Neural cell (in vitro differentiated cells): Measurements from ENCODE around the gene MANF. TPM values are rescaled to one million over a fixed set of nuclear protein-coding genes. Genes with fewer than 3 reads are reported as not detected.

ENCODE experiments used
- H2AFZ ChIP-seq: fragments of 200-600, 300-800 bp; sonication (generic), shearing (Covaris generic); 2 replicates; pipeline ENCODE4 v1.6.0; 2014; ENCODE audit warnings: low read depth, mild to moderate bottlenecking, antibody characterized with exemption, low read length, moderate library complexity
- H3F3A ChIP-seq: fragments of 200-600 bp; shearing (Covaris generic); 2 replicates; pipeline ENCODE4 v1.6.1; 2016; ENCODE audit warnings: mild to moderate bottlenecking, moderate library complexity, mixed read lengths, antibody characterized with exemption, low read length; ENCODE audit not compliant: insufficient read depth, poor library complexity, severe bottlenecking
- H3K27ac ChIP-seq: fragments of 200-600, 300-800 bp; sonication (generic), shearing (Covaris generic); 2 replicates; pipeline ENCODE4 v1.5.1; 2014; ENCODE audit warnings: mild to moderate bottlenecking, low read length, moderate library complexity
- H3K27me3 ChIP-seq: fragments of 300-800, 200-600 bp; sonication (generic), shearing (Covaris generic); 2 replicates; pipeline ENCODE4 v1.6.0; 2014; ENCODE audit warnings: mild to moderate bottlenecking, low read depth, low read length, moderate library complexity; ENCODE audit not compliant: insufficient read depth
- H3K36me3 ChIP-seq: fragments of 300-800, 200-600 bp; sonication (generic), shearing (Covaris generic); 2 replicates; pipeline ENCODE4 v1.5.1; 2014; ENCODE audit warnings: mild to moderate bottlenecking, antibody characterized with exemption, low read length, moderate library complexity; ENCODE audit not compliant: insufficient read depth
- H3K4me2 ChIP-seq: fragments of 300-800, 200-600 bp; sonication (generic), shearing (Covaris generic); 2 replicates; pipeline ENCODE4 v1.6.0; 2014; ENCODE audit warnings: mild to moderate bottlenecking, low read length
- H3K4me3 ChIP-seq: fragments of 300-800, 200-600 bp; sonication (generic), shearing (Covaris generic); 2 replicates; pipeline ENCODE4 v1.5.1; 2014; ENCODE audit warnings: mild to moderate bottlenecking, low read length, moderate library complexity
- H3K79me2 ChIP-seq: fragments of 200-600 bp; shearing (Covaris generic); replicated peaks from 2 replicates; pipeline ENCODE4 v1.6.0; 2014; ENCODE audit warnings: mild to moderate bottlenecking, low read length, moderate library complexity; ENCODE audit not compliant: insufficient read depth
- H3K9ac ChIP-seq: fragments of 300-800, 200-600 bp; sonication (generic), shearing (Covaris generic); 2 replicates; pipeline ENCODE4 v1.6.1; 2016; ENCODE audit warnings: mild to moderate bottlenecking, low read length, mixed read lengths
- H3K9me2 ChIP-seq: fragments of 200-600 bp; shearing (Covaris generic); 2 replicates; pipeline ENCODE4 v1.6.1; 2016; ENCODE audit warnings: mild to moderate bottlenecking, low read length, mixed read lengths; ENCODE audit not compliant: insufficient read depth
- H3K9me3 ChIP-seq: fragments of 200-600, 300-800 bp; sonication (generic), shearing (Covaris generic); 2 replicates; pipeline ENCODE4 v1.6.1; 2016; ENCODE audit warnings: mild to moderate bottlenecking, mixed run types, low read length, moderate library complexity, mixed read lengths
- H4K20me1 ChIP-seq: fragments of 200-600 bp; shearing (Covaris generic); 2 replicates; pipeline ENCODE4 v1.6.1; 2016; ENCODE audit warnings: mild to moderate bottlenecking, mixed run types; ENCODE audit not compliant: insufficient read depth
- CTCF ChIP-seq: fragments of 450-650 bp; IDR thresholded peaks from 2 replicates; pipeline ENCODE4 v1.5.1; 2014; ENCODE audit warnings: antibody characterized with exemption, mild to moderate bottlenecking, moderate library complexity; ENCODE audit not compliant: poor library complexity, severe bottlenecking
- EP300 ChIP-seq: fragments of 450-650 bp; conservative IDR thresholded peaks from 2 replicates; pipeline ENCODE4 v1.6.1; 2014; ENCODE audit warnings: antibody characterized with exemption, mild to moderate bottlenecking, moderate library complexity; ENCODE audit not compliant: poor library complexity, severe bottlenecking
- EZH2 ChIP-seq: fragments of 200-600, 300-800 bp; shearing (Covaris generic), sonication (generic); IDR thresholded peaks from 2 replicates; pipeline ENCODE4 v1.6.1; 2014; ENCODE audit warnings: antibody characterized with exemption, low read length, borderline replicate concordance, mild to moderate bottlenecking; ENCODE audit not compliant: insufficient read depth, poor library complexity, severe bottlenecking
- MXI1 ChIP-seq: fragments of 450-650 bp; conservative IDR thresholded peaks from 2 replicates; pipeline ENCODE4 v1.6.1; 2014; ENCODE audit warnings: antibody characterized with exemption, mild to moderate bottlenecking; ENCODE audit not compliant: poor library complexity, severe bottlenecking
- POLR2AphosphoS5 ChIP-seq: IDR thresholded peaks from 2 replicates; pipeline ENCODE4 v1.6.1; 2012
- RAD21 ChIP-seq: fragments of 450-650 bp; conservative IDR thresholded peaks from 2 replicates; pipeline ENCODE4 v1.6.1; 2014; ENCODE audit warnings: antibody characterized with exemption, mild to moderate bottlenecking, moderate library complexity
- REST ChIP-seq: IDR thresholded peaks from 2 replicates; pipeline ENCODE4 v1.6.1; 2012; ENCODE audit warnings: borderline replicate concordance
- SMC3 ChIP-seq: fragments of 450-650 bp; conservative IDR thresholded peaks from 2 replicates; pipeline ENCODE4 v1.6.1; 2014; ENCODE audit warnings: antibody characterized with exemption, mild to moderate bottlenecking, moderate library complexity; ENCODE audit not compliant: poor library complexity
- TAF1 ChIP-seq: IDR thresholded peaks from 2 replicates; pipeline ENCODE4 v1.6.1; 2012; ENCODE audit warnings: low read depth
- polyA plus RNA-seq: library from polyadenylated mRNA; depleted of rRNA; stranded (reverse); fragments of >200 nt; gene quantifications from 2 replicates; pipeline ENCODE4 v1.2.3, GENCODE V29; 2014

MANF gene
- polyA plus RNA-seq, 1 donor from 2014 or later, result 77.3 TPM

- Histone ChIP-seq H3K4me2 (no peak overlapping the region), H3K9me3 (no peaks in the 10 kb centered on the region), H3K27ac (no peak overlapping the region), H3K9ac (no peak overlapping the region), H3F3A (no peaks in the 10 kb centered on the region), H3K36me3 (peaks cover 3% of the 10 kb centered on the region), H4K20me1 (no peaks in the 10 kb centered on the region), H3K27me3 (no peaks in the 10 kb centered on the region), H3K79me2 (no peaks in the 10 kb centered on the region), H2AFZ (no peak overlapping the region), H3K4me3 (no peak overlapping the region), H3K9me2 (no peaks in the 10 kb centered on the region)
- TF ChIP-seq REST (no peak), RAD21 (no peak), EP300 (no peak), EZH2 (no peak), TAF1 (no peak), POLR2AphosphoS5 (no peak), MXI1 (no peak), CTCF (no peak), SMC3 (no peak)
These were observed 52.0 kb downstream of the MANF start for GRCh38 chr3:51436998-51437639.

Other genes starting within 250 kb of the MANF start
- 24.1 and 27.4 TPM in 2 replicates for gene RBM15B, start 6.0 kb downstream of the MANF start, polyA plus RNA-seq
- 9.4 and 11.9 TPM in 2 replicates for gene DCAF1, start 114.7 kb downstream of the MANF start, polyA plus RNA-seq
- gene RAD54L2, start 153.4 kb downstream of the MANF start, polyA plus RNA-seq, result 14.5 and 14.9 TPM in 2 replicates